HG03097 (cell line): ENCODE data around the gene FXYD4.
"Not testable (repeated sequence)": the region's sequence is repeated elsewhere in the genome, so short reads cannot be mapped to it uniquely, and the experiment has no call there.

ENCODE experiments used
- ATAC-seq: cut with Tn5 transposase; IDR thresholded peaks from one replicate; pipeline ENCODE4 v1.9.1; 2021; ENCODE audit not compliant: unreplicated experiment, low FRiP score

The FXYD4 gene

DNA sequence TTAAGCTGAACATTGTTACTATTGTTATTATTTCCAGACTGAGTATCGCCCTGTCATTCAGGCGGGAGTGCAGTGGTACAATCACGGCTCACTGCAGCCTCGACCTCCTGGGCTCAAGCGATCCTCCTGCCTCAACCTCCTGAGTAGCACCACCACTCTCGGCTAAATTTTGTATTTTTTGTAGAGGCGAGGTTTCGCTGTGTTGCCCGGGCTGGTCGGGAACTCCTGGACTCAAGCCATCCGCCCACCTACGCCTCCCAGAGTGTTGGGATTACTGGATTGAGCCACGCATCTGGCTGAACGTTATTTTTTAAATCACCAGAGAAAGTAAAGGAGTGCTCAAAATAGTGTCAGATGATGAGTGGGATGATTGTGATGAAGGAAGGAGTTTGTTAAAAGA is 38.9 kb downstream of the FXYD4 start:
- ATAC-seq: no peak

- ATAC-seq: no peak
These were observed 40.1 kb downstream of the FXYD4 start for GRCh38 chr10:43411536-43411935.

DNA sequence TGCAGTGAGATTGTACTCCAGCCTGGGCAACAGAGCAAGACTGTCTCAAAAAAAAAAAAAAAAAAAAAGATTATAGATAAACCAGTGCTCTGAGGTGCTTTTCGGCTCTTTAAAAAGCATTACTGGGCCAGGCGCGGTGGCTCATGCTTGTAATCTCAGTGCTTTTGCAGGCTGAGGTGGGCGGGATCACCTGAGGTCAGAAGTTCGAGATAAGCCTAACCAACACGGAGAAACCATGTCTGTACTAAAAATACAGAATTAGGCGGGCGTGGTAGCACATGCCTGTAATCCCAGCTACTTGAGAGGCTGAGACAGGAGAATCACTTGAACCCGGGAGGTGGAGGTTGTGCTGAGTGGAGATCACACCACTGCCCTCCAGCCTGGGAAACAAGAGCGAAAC is 44.1 kb downstream of the FXYD4 start:
- no peak for ATAC-seq

DNA sequence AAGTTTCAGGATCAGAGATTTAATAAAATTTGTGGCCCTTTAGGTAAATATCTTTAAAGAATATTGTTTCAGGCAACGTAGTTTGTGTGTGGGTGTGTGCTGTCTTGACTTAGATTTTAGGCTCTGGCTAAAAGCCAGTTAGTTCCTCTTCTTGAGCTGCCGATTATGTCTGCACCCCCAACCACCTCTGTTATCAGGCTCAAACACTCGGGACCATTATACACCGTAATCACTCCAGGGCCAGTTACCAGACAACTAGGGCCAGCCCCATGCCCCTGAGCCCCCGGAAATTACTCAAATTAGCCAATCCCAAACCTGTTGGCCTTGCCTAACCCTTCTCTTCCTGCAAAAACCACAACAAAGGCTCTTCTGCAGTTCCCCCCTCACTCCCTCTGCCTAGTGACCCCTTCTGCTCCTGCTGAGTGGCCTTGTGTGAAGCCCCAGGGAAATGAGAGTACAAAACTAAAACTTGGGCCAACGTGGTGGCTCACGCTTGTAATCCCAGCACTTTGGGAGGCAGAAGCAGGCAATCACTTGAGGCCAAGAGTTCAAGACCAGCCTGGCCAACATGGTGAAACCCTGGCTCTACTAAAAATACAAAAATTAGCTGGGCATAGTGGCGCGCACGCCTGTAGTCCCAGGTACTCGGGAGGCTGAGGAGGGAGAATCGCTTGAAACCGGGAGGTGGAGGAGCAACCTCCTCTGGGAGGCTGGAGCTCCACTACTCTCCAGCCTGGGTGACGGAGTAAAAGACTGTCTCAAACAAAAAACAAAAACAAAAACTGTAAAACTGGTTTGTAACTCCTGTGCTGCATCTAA is 46.7 kb downstream of the FXYD4 start:
- ATAC-seq: no peak

- ATAC-seq: no peak
These were observed 48.5 kb downstream of the FXYD4 start for GRCh38 chr10:43419997-43420368.

DNA sequence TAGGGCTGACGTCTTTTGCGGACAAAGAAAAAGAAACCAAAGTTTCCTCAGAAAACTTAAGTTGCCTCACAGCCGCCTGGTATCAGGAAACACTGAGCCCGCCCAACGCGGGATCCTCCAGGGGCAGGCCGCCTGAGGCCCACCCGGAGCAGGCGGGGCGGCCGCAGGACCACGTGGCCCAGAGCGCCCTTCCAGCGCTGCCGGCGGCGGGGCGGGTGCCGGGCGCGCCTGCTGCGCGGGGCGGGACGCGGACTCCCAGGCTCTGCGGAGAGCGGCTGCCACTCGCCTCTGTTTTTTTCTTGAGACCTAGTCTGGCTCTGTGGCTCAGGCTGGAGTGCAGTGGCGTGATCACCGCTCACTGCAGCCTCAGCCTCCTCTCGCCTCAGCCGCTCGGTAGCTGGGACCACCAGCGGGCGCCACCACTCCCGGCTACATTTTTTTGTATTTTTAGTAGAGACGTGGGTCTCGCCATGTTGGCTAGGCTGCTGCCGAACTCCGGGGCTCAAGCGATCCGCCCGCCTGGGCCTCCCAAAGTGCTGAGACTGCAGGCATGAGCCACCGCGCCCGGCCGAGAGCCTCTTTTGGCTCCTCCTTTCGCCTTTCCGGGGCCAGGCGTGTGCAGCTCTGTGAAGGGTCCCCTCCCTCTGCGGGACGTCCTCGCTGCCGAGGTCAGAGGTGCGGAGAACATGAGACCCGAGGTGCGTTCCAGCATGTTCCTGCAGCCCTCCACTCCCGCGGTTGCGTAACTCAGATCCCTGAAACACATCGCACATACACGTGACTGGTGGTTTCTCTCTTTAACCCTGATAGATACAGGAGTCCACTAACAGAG is 49.1 kb downstream of the FXYD4 start:
- ATAC-seq: peak; percentile 81

DNA sequence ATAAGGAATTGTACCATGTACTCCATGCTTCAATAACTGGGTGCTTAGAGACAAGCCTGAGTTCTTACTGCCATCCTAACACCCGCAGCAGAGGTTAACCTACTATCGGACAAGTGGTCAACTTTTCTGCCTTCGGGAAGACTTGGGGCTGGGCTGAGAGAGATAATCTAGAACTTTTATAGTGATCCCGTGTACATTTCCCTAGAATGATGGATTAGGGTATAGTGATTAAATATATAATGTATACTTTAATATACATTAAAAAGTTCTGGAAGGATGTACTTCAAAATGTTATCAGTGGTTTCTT is 49.7 kb downstream of the FXYD4 start:
- ATAC-seq: no peak

- no peak for ATAC-seq
These were observed 50.1 kb downstream of the FXYD4 start for GRCh38 chr10:43421519-43421918.

- ATAC-seq: not testable (repeated sequence)
These were observed 50.5 kb downstream of the FXYD4 start for GRCh38 chr10:43421944-43422343.

GRCh38 chr10:43424416-43424815 is 53.0 kb downstream of the FXYD4 start:
- no peak for ATAC-seq
